Lower leg skin (tissue), 4 donors: ENCODE measurements around the gene PTPN7. TPM values are rescaled to one million over a fixed set of nuclear protein-coding genes. Genes with fewer than 3 reads are reported as not detected.

ENCODE experiments used
- DNase-seq, 2 donors: peaks; one replicate each; pipeline ENCODE4 v3.0.0-alpha.2; 2019; ENCODE audit warnings: low spot score in 2 of 2
- H3K4me3 ChIP-seq: fragments of 200-600 bp; sonication (generic); 2 replicates; pipeline ENCODE4 v1.5.1; 2017; ENCODE audit warnings: mild to moderate bottlenecking, low read depth; ENCODE audit not compliant: poor library complexity, severe bottlenecking
- POLR2A ChIP-seq, 2 donors: fragments of 450-650 bp; IDR thresholded peaks; one replicate each; pipeline ENCODE4 v1.6.1; 2016 to 2017; ENCODE audit warnings: antibody characterized with exemption in 2 of 2, mild to moderate bottlenecking in 1 of 2, moderate library complexity in 1 of 2
- WGBS, 2 donors: methylation state at CpG; one replicate each; pipeline ENCODE4 v1.1.5; 2018; 5-methylcytosine and 5-hydroxymethylcytosine counted together
- intact Hi-C: fragments of 100-400 bp; cut with DNase I; formaldehyde crosslinking; loops from one replicate; pipeline ENCODE4 v1.15.0; 2023; ENCODE audit warnings: low total_unique reads
- total RNA-seq, 4 donors: library from RNA; depleted of rRNA; stranded (reverse); fragments of >200 nt; gene quantifications; one replicate each; pipeline ENCODE4 v1.1.0, GENCODE V29; 2016
- TF ChIP-seq, protein P1 (sequence below), 3 donors: fragments of 450-650 bp; IDR thresholded peaks; one replicate each; pipeline ENCODE4 v1.5.1; 2016; ENCODE audit warnings: antibody characterized with exemption in 3 of 3, mild to moderate bottlenecking in 3 of 3, moderate library complexity in 2 of 3

PTPN7 gene
- total RNA-seq, 4 donors from 2014 or later, result 1.6 to 2.4 (median 2.2) TPM

DNA sequence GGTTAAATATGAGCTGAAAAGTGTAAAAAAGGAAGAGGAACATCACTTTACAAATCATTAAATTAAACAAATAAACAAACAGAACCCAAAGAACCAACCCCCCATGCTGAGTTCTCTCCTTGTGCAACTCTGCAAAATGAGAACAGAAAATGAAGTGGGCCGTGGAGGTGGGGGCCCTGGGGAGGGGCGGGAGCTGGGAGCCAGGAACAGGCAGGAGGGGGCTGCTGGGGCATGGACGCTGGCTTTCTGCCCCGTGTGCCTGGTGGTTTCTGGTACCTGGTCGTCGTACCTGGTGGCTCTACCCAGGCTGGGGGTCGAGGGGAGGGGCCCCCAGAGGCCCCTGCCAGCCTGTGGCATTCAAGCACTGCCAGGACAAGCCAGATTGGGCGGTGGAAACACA is 26.9 kb downstream of the PTPN7 start:
- no peak for DNase-seq
- WGBS, 2 donors, result 43 to 51% methylated on average over 8 of the region's 8 CpGs
- no peak for TF ChIP-seq POLR2A (IDR thresholded peaks at IDR 0.05)
- TF ChIP-seq, protein P1, sequence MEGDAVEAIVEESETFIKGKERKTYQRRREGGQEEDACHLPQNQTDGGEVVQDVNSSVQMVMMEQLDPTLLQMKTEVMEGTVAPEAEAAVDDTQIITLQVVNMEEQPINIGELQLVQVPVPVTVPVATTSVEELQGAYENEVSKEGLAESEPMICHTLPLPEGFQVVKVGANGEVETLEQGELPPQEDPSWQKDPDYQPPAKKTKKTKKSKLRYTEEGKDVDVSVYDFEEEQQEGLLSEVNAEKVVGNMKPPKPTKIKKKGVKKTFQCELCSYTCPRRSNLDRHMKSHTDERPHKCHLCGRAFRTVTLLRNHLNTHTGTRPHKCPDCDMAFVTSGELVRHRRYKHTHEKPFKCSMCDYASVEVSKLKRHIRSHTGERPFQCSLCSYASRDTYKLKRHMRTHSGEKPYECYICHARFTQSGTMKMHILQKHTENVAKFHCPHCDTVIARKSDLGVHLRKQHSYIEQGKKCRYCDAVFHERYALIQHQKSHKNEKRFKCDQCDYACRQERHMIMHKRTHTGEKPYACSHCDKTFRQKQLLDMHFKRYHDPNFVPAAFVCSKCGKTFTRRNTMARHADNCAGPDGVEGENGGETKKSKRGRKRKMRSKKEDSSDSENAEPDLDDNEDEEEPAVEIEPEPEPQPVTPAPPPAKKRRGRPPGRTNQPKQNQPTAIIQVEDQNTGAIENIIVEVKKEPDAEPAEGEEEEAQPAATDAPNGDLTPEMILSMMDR (IDR thresholded peaks at IDR 0.05), result no peak
- H3K4me3 ChIP-seq, result no peak overlapping the region
- intact Hi-C loops, result loop anchor here (5.0 kb wide), 1 partner anchor 131 kb away; no protein-coding TSS in a partner anchor

DNA sequence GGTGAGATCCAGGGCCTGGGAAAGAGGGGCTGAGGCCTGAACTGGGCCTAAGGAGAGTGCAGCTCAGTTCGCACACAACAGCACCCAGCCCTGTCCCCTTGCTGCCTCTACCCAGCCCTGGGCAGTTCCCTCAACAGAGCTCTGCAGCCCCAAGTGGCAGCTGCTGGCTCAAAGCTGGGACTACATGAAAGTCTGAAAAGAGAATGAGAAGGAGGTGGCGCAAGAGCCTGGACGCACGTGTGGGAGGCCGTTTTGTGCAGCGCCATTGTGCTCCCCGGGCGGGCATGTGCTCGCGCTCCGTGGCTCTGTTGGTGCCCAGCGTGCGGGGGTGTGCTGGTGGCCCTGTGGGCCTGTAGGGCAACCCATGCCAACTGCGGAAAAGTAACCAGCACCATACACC is 27.4 kb downstream of the PTPN7 start:
- TF ChIP-seq, protein P1 (IDR thresholded peaks at IDR 0.05), result no peak
- TF ChIP-seq POLR2A (IDR thresholded peaks at IDR 0.05), result no peak
- intact Hi-C loops, result loop anchor here (5.0 kb wide), 1 partner anchor 131 kb away; no protein-coding TSS in a partner anchor
- DNase-seq, result no peak
- WGBS, 2 donors, result 28 to 51% methylated on average over 14 of the region's 14 CpGs
- no peak overlapping the region for H3K4me3 ChIP-seq

DNA sequence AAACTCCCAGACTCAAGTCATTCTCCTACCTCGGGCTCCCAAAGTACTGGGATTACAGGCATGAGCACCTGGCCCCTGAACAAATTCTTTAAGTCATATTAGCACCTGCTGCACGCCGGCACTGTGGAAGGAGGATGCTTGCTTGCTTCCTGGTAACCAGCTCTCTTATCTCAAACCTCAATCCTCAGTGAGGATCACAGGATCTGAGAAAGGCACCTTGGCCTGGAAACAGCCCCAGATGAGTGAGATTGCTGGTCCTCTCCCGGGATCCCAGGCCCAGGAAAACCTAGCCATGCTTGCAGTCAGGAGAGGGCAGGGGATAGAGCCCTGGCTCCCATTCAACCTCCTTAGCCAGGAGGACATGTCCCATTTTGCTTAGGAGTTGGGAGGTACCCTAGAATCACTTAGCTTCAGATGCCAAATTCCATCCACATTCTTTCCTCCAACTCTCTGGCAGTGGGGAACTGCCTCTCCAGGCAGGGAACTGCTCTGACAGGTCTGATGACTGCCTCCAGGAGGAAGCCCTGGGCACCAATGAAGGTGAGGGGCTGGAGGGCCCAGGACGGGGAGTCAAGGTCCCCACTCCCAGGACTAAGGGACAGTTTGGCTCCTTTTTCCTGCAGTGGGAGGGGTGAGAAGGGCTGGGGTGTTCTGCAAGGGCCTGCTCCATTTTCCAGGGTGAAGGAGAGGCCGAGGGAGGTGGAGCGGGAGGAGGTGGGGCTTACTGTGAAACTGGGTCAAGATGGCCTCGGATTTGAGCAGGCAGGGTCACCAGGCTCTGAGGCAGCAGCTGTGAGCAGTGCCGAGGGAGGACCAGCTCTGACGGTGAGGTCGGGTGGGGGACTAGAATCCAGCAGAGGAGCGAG is 28.2 kb downstream of the PTPN7 start:
- peak in 1 of 2 donors; percentile 58 for DNase-seq
- H3K4me3 ChIP-seq, result no peak overlapping the region
- TF ChIP-seq, protein P1 (IDR thresholded peaks at IDR 0.05), result no peak
- no peak for TF ChIP-seq POLR2A (IDR thresholded peaks at IDR 0.05)
- intact Hi-C loops, result loop anchor here (5.0 kb wide), 1 partner anchor 130 kb away; no protein-coding TSS in a partner anchor
- WGBS, 2 donors, result 26 to 41% methylated on average over 11 to 12 of the region's 12 CpGs

DNA sequence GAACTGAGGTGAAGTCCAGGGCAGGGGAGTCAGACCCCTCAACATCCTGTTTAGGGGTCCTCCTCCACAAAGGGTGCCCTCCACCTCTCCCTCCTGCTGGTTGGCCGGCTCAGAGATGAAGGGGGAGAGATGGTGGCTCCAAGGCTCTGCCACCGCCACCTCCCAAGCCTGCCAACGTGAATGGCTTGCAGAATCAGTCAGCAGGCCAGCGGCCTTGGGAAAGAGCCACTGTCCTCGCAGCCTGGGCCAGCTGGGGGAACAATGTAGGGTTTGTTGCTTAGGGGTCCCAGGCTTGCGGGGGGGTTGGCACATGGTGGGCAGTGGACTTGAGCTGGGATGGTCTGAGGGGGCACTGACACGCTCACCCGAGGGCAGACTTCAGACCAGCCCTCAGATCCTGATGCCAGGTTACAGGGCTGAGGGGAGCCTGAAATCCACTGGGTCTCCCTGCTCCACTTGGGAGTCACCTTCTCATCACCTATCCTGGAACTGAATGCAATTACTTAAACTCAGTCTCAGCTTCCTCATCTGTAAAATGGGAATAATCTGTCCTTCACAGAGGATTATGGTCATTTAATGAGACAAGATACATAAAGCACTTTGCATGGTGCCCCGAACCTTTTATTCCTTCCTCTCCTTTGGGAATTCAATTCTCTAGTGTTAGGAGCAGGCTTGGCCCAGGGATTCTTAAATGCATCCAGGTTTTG is 29.4 kb downstream of the PTPN7 start:
- no peak for DNase-seq
- 58 to 62% methylated on average over 8 to 9 of the region's 9 CpGs for WGBS, 2 donors
- intact Hi-C loops, result loop anchor here (5.0 kb wide), 1 partner anchor 129 kb away; no protein-coding TSS in a partner anchor
- no peak overlapping the region for H3K4me3 ChIP-seq
- TF ChIP-seq, protein P1 (IDR thresholded peaks at IDR 0.05), result no peak
- no peak for TF ChIP-seq POLR2A (IDR thresholded peaks at IDR 0.05)

DNA sequence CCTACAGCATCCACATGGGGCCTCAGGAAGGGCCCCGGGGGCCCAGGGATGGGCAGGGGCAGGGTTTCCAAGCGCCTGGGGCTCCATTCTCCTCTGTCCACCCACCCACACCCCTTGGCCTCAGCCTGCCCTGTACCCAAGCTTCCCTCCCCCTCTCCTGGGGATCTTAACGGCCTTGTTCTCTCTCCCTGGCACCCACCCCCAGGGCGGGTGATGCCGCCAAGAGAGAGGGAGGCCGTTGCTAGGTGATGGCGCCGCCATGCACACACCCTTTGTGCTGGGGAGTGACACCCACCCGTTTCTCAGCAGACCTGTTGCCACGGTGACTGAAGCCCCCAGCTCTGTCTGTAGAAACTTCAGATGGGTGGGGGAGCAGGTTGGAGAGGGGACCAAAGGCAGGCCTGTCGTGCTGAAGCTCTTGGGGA is 30.1 kb downstream of the PTPN7 start:
- no peak for DNase-seq
- WGBS, 2 donors, result 17 to 31% methylated on average over 9 to 10 of the region's 11 CpGs
- no peak for TF ChIP-seq POLR2A (IDR thresholded peaks at IDR 0.05)
- TF ChIP-seq, protein P1 (IDR thresholded peaks at IDR 0.05), result no peak
- no peak overlapping the region for H3K4me3 ChIP-seq
- intact Hi-C loops, result loop anchor here (5.0 kb wide), 1 partner anchor 128 kb away; no protein-coding TSS in a partner anchor
